Activated CD4-positive, CD25-positive, alpha-beta regulatory T cell (primary cell): ENCODE data around the gene OGFOD1.
"Not testable (repeated sequence)": the region's sequence is repeated elsewhere in the genome, so short reads cannot be mapped to it uniquely, and the experiment has no call there.

Source experiments
- DNase-seq, 4 experiments: peaks; one replicate each; lab custom pipeline; 2025; lab: John Stamatoyannopoulos, UW

OGFOD1 gene

DNA sequence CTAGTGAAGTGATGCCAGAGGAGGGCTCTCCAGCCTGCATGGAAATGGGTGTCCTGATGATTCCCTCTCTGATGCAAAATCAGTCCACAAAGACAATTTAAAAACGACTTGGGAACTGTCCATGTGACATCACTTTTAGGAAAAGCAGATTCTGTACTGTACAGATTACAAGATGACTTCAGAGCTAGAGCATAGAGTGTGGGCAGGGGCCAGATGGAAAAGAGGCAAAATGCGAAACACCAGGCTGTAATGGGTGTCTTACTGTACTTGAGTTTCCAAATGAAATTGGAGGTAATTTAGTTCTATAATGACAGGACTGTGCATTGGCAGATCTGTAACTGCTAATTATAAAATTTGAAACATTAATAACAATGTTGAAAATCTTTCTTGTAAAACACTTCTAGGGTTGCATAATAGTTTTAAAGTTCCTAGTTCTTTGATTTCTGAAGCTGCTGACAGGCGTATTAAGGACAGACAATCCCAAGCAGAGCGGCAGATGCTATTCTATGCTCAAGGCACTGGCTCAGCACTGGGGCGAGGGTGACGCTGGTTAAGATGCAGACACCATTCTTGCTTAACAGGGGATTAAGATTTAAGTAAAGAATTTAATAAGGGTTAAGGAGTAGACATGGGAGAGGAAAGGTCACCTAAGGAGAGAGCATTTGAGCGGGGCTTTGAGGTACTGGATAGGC lies 29.6 kb downstream of the OGFOD1 start:
- DNase-seq: no peak

DNA sequence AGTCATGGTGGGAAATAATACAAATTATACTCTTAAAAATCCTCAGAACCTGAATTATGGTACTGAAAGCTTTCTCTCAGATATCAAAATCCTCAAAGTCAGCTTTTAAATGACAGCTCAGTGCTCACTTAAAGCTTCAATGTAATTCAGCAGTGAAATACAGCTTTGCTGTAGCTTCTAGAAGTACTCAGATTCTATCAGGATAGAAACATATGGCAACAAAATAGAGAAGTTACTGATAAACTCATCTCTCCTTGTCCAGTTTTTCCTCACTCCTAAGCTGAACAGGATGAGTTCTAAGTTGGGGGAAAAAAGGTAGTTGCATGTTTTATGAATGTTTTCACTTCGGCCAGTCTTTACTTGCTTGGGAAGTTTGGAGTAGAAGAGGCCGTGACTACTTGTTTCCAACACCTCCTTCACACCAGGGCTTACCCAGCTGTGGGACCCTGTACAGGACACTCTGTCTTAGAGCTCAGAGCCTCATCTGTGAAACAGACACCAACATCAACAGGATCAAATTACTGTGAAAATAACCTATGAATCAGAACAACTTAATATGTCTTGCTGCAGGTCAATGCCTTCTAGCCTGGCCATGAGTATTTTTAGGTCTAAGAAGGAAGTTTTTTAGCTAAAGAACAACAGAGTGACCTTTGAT lies 30.2 kb downstream of the OGFOD1 start:
- DNase-seq: no peak

DNA sequence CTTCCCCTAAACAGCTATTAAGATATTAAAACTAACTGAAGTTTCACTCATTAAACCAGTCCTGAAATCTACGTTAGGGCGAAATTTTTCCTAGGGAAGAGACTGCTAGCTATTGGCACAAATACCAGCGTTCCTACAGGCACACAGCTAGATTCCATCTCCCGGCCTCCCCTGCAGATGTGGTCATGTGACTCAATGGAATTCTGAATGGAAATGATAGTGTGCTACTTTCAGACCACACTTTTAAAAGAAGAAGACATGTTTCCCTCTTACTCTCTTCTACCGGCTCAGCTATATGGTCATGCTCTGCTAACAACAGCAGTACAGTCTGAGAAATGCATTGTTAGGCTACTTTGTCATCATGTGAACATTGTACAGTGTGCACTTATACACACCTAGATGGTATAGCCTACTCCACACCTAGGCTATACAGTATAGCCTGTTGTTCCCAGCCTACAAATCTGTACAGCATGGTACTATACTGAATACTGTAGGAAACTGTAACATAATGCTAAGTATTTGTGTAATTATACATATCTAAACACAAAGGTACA lies 31.4 kb downstream of the OGFOD1 start:
- no peak for DNase-seq

DNA sequence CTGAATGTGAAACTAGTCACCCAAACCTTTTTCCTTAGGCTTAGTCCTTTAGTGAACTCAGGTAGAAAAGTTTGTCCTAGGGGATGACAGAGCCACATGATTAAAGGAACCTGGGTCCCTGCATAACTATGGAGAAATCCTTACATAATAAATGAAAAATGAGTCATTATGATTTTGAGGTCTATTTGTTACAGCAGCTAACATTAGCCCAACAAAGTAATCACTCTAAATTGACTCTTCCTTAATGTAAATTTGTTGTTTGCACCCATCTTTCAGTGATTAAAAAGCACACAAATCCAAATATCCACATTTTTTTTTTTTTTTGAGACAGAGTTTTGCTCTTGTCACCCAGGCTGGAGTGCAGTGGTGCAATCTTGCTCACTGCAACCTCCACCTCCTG lies 32.0 kb downstream of the OGFOD1 start:
- no peak for DNase-seq

DNA sequence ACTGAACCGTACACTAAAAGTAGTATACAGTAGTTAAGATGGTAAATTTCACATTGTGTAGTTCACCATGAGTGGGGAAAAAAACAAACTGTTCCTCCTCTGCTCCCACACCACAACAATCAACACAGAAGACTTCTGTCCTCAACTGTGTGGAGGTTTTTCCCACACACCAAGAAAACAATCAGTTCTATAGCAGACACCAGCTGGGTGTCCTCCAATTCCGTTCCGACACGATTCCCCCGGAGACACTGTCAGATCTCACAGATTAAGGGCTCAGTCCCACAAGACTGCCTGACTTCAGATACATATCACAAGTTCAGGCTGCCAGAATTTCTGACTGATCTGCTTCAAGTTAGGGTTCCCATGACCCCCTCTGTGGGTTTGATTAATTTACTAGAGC lies 36.7 kb downstream of the OGFOD1 start:
- no peak for DNase-seq

DNA sequence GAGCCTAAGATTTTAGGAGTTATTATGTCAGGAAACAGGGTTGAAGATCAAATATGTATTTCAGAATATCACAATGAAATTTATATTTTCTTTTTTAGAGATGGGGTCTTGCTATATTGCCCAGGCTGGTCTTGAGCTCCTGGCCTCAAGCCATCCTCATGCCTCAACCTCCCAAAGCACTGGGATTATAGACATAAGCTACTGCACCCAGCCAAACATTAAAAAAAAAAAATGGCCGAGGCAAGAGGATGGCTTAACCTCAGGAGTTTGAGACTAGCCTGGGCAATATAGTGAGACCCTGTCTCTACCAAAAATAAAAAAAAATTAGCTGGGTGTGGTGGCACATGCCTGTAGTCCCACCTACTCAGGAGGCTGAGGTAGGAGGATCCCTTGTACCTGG lies 37.5 kb downstream of the OGFOD1 start:
- not testable (repeated sequence) for DNase-seq

DNA sequence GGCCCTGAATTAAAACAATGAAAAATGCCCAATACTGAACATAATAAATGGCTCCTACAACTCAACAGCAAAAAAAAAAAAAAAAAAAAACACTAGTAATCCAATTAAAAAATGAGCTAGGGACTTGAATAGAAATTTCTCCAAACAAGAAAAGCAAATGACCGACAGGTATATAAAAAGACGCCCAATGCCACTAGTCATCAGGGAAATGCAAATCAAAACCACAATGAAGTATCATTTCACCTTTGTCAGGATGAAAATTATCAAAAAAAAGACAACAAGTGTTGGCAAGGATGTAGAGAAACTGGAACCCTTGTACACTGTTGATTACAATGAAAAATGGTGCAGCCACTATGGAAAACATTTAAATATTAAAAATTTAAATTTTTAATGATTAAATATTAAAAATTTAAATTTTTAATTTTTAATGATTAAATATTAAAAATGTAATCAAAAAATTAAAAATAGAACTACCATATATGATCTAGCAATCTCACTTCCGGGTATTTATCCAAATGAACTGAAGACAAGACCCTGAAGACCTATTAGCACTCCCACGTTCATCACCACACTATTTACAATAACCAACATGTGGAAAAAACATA lies 40.4 kb downstream of the OGFOD1 start:
- no peak for DNase-seq

DNA sequence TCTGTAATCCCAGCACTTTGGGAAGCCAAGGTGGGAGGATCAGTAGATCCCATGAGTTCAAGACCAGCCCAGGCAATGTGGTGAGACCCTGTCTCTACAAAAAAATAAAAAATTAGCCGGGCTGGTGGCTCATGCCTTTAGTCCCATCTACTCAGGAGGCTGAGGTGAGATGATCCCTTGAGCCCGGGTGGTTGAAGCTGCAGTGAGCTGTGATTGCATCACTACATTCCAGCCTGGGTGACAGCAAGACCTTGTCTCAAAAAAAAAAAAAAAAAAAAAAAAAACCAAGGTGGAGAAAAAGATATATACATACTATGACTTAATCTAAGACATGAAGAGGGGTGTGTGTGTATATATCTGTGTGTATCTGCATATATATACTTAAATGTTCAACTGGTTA lies 41.8 kb downstream of the OGFOD1 start:
- no peak for DNase-seq

DNA sequence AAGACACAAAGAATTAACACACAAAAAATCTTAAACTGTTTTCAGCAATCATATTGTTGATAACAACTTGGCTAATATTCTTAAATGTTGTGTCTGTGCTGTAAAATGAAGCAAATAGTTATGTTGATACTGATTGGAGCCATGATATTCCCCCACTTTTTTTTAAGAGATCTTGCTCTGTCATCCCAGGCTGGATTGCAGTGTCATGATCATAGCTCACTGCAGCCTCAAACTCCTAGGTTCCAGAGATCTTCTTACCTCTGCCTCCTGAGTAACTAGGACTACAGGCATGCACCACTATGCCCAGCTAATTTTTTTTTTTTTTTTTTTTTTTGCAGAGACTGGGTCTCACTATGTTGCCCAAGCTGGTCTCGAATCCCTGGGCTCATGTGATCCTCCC lies 42.5 kb downstream of the OGFOD1 start:
- no peak for DNase-seq

DNA sequence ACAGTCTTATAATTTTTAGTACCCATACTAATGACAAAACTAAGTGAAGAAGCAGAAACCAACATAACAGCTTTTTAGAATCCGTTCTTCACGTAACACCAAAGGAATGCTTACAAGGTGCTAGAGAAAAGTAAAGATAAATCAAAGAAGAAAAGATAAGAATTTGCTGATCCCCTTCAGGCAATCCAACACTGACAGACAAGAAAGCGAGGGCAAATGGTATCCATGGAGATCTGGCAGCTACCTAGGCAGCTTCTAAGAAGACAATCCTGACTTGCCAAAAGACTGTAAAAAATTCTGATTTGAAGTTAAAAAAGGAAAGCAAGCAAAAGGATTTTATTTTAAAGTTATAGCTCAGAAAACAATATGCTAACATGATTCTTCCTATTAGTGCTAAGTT lies 53.8 kb downstream of the OGFOD1 start:
- DNase-seq: no peak

DNA sequence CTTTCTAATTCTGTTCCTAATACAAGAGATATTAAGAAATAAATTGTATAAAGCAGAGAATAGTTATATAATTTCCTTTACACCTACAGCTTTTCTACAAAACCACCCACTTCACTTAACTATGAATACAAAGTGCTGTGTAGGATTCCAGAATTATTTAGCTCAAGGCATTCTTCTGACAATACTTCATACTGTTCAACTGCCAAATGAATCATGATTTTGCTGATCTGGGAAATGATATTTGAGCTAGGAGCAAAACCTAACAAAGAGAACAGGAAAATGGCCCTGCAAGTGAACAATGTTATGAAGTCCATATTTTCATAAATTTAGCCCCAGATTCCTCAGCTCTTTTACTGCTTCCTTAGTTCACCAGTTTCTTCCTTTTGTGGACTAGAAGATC lies 55.6 kb downstream of the OGFOD1 start:
- DNase-seq: no peak

DNA sequence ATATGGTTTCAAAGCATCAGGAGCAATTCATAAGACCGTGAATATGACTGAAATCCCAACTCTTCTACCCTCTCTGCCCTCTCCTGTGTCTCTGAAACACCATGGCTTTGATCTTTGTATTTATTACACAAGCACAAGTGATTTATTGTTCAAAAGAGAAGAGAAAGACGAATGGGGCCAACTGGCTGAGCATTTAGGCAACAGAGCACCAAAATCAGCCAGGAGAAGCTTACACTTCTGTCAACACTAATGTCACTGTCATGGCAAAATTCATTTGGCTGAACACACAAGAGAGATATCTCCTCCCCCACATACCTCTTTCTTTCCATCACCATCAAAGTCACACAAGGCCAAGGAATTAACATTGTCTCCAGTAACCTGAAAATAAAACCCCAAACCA lies 59.2 kb downstream of the OGFOD1 start:
- no peak for DNase-seq

DNA sequence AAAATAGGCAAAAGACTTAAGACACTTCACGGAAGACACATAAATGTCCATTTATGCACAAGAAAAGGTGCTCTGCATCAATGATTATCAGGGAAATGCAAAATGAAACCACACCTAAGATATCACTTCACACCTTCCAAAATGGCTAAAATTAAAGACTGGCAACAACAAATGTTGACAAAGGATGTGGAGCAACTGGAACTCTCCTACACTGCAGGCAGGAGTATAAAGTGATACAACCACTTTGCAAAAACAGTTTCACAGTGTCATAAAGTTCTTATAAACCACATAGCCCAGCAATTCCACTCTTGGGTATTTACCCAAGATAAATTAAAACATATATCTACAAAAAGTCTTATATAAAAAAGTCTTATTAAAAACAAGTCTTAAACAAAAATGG lies 60.7 kb downstream of the OGFOD1 start:
- no peak for DNase-seq

DNA sequence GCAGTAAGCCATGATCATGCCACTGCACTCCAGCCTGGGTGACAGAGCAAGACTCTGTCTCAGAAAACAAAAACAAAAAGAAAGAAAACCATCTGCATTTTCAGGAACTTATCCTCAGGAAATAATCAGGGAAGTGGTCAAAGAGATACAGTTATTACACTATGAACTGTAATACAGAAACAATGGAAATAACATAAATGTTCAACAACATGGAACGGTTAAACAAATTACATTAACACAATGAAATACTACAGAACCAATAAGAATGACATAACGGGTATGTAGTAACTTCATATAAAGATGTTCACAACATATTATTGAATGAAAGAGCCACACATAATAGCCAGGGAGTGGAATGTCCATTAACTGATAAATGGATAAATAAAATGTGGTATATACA lies 61.7 kb downstream of the OGFOD1 start:
- no peak for DNase-seq

DNA sequence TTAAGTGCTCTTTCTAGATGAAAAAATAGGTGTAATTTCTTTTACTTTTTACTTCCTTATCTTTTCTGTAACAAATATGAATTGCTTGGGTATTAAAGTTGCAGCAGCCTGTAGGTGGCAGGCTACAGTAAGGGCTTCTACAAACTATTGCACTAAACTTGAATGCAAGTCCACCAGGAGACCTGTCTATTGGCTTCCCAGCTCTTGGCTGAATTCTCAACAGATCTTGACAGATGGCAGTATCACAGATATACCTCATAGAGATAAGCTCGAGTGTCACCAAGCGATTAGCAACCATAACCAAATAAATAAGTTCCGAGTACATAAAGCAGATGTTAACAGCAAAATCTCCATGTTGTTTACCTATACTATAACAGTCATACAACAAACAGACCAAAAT lies 62.6 kb downstream of the OGFOD1 start:
- DNase-seq: peak in 1 of 4 experiments; percentile 12

DNA sequence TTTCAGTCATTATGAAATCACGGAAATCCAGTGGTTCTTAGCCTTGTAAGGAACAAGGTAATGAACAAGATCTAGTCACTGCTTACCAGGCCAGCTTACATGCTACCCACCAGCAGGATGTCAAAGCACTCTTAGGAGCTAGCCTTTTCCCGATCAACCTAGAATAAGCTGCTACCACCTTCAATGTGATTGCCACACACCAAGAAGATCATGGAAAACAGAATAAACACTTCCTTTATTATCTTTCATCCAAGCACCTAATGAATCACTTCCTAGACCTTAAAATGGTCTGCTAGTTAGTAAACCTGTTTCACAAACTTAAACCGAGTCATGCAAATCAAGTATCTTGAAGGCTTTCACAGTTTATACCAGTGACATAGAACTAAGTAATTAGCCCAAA lies 63.5 kb downstream of the OGFOD1 start:
- DNase-seq: no peak

DNA sequence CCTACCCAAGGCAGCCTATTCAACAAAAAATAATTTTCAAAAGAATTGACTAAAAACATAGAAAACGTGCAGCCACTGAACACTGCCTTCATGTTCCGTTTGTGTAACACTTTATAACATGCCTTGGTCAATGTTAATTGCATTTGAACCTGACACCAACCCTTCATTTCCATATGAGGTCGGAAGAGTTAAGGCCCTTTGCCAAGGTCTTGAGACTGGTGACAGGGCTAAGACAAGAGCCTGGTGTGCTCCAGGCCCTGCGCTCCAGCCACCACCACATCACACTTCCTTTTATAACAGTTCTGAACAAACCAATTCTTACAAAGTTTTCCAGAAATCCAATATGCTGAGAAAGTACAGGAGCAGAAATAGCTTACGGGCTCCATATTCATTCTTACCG lies 64.3 kb downstream of the OGFOD1 start:
- DNase-seq: no peak

DNA sequence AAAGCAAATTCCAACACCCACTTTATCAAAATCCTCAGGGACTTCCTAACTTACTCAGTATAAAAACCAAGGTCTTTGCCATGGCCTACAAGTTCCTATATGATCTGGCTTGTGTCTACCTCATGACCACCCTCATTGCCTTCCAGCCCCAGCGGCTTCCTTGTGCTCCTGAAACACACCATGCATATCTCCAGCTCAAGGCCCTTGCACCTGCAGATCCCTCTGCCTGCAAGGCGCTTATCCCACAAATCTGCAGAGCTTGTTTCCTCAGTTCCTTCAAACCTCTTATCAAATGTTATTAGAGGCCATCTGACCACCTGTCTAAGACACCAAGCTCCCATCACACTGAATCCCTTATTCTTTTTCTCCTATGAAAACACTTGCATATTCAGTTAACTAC lies 65.9 kb downstream of the OGFOD1 start:
- no peak for DNase-seq

DNA sequence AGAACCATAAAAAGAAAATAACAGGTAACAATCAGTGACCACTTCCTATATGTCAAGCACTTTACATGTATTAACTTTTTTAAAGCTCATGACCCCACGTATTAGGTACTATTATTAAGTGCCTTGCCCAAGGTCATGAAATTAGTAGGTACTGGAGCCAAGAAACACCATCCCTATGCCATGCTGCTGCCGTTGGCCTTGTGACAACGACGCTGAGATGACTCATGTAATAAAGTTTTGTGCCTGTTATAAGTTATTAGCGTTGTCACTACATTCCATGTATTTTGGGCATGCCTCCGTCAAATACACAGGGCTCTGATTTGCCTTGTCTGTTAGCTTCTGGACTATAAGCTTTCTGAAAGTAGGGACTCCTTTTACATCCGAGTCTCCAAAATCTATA lies 67.1 kb downstream of the OGFOD1 start:
- no peak for DNase-seq

DNA sequence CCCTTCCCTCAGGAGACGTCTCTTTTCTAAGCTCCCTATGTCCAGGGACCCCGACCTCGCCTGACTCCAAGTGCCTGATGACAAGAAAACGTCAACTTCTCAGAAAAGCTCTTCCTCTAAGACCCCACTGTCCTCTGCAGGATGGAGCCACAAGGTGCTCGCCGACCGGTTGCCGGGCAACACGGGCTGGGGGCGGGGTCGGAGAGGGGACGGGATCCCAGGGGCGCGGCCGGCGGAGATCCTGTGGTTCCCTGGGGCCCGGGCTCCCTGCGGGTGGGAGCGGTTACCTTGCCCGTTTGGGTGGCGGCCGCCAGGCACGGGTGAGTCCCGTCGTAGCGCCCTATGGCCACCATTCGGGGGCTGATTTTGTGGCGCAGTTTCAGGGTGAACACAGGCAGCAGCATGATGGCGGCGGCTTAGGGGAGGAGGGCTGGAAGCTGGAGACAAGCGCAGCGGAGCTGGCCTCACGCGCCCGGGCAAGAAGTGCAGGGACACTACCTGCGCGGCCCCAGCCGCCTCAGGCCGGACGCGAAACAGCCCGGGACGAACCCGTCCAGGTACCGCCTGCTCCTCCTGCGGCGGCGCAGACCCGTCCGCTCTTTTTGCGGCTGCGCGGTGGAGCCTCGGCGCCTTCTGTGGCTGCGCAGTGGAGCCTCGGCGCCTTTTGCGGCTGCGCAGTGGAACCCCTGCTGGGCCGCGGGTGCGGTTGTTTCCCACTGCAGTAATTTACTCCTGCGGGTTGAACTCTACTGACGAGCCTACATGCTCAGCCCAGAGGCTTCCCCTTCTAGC lies 68.3 kb downstream of the OGFOD1 start, which contains the start of gene BBS2:
TSS of gene BBS2 (minus strand) at position 566 of the 792 bp plus-strand sequence. CDS start at position 404, 162 bp downstream.
- peak; percentile 78 to 89 (median 86) for DNase-seq

DNA sequence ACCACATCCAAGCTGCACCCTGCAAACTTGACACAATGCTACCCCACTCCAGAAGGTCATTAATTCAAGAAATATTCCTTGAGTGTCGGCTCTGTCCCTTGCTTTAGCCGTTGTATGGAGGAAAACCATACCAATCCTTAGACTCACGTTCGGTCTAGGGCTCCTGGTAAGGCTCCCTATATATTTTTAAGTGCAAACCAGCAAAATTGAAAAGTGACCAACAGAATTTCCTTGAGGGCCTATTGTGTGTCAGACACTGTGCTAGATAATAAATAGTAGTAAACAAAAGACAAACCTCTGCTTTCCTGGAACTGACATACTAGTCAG lies 68.9 kb downstream of the OGFOD1 start:
- no peak for DNase-seq

DNA sequence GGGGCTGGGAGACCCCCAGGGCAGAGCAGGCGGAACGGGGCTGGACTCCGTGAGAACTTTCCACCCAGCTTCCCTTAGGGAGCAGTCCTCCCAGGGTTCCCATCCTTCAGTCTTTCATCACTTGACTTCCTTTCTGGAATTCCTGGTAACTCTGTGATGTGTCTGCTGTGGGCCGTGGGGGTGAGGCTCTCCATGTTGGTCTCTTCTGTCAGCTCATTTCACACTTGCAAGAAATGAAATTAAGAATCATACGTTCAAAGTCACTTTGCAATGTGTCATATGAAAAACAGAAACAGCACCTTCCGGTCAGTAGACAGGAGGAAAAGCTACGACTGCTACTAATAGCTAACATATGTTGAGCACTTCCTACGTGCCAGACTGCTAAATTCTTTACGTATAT lies 73.9 kb downstream of the OGFOD1 start:
- no peak for DNase-seq
